GM12878 (cell line): ENCODE measurements around the gene PTPRC. TPM values are rescaled to one million over a fixed set of nuclear protein-coding genes. Genes with fewer than 3 reads are reported as not detected.

Source experiments
- ATAC-seq: fragments of 200-7000 bp; cut with Tn5 transposase; 3 replicates; pipeline ENCODE4 v1.9.1; 2020; ENCODE audit warnings: mild to moderate bottlenecking, moderate library complexity
- BruUV-seq: library from RNA; stranded (reverse); fragments of 400-500 nt; replicated peaks from 2 replicates; lab custom pipeline; 2021; lab: Mats Ljungman, UMichigan
- CTCF ChIA-PET: fragments of 300-600 bp; sonication (Branson Sonifier 250); formaldehyde crosslinking; extraction: SDS; loops from one replicate; lab custom pipeline; 2021; ENCODE audit warnings: inconsistent platforms; lab: Yijun Ruan, JAX
- POLR2A ChIA-PET: fragments of 350-600 bp; formaldehyde crosslinking; extraction: SDS; loops from one replicate; lab custom pipeline; 2021; ENCODE audit warnings: inconsistent platforms; lab: Charles Lee
- RAD21 ChIA-PET: fragments of 300-600 bp; sonication (Branson Sonifier 250); formaldehyde crosslinking; loops from one replicate; lab custom pipeline; 2023; ENCODE audit warnings: antibody characterized with exemption; ENCODE audit not compliant: unreplicated experiment; lab: Charles Lee
- SMC1A ChIA-PET: fragments of 300-600 bp; sonication (Branson Sonifier 250); formaldehyde crosslinking; loops from one replicate; lab custom pipeline; 2023; ENCODE audit not compliant: unreplicated experiment, uncharacterized antibody; lab: Charles Lee
- DNase-seq: peaks from one replicate; pipeline ENCODE4 v3.0.0-alpha.2; 2011; ENCODE audit warnings: low read depth, low spot score
- FAIRE-seq: peaks from 3 replicates; lab custom pipeline; 2011; peaks lifted over from hg19 to GRCh38; lab: Jason Lieb, UNC
- H2AFZ ChIP-seq: 2 replicates; pipeline ENCODE4 v1.6.0; 2011; ENCODE audit warnings: low read depth, low read length, control low read depth; ENCODE audit not compliant: control insufficient read depth
- H3K27ac ChIP-seq: 2 replicates; pipeline ENCODE4 v1.5.1; 2011; ENCODE audit warnings: control low read depth; ENCODE audit not compliant: control insufficient read depth, insufficient read depth
- H3K27me3 ChIP-seq, 2 experiments: replicated peaks in 1 of 2; 2 replicates each; pipeline versions ENCODE4 v1.6.0 to v1.6.1; 2011; ENCODE audit warnings: low read length in 1 of 2; ENCODE audit not compliant: control insufficient read depth in 2 of 2, insufficient read depth in 2 of 2
- H3K36me3 ChIP-seq, 2 experiments: 2 replicates each; pipeline ENCODE4 v1.5.1; 2011; ENCODE audit warnings: low read length in 1 of 2; ENCODE audit not compliant: control insufficient read depth in 2 of 2, insufficient read depth in 2 of 2
- H3K4me1 ChIP-seq: 2 replicates; pipeline ENCODE4 v1.6.1; 2011; ENCODE audit warnings: mild to moderate bottlenecking, low read length, moderate library complexity, mixed read lengths; ENCODE audit not compliant: control insufficient read depth, insufficient read depth
- H3K4me2 ChIP-seq: 2 replicates; pipeline ENCODE4 v1.6.0; 2011; ENCODE audit warnings: control low read depth; ENCODE audit not compliant: control insufficient read depth, insufficient read depth
- H3K4me3 ChIP-seq: fragments of 200-600 bp; sonication (generic); 2 replicates; pipeline ENCODE4 v1.5.1; 2016
- H3K79me2 ChIP-seq: 2 replicates; pipeline ENCODE4 v1.6.0; 2011; ENCODE audit warnings: low read length; ENCODE audit not compliant: control insufficient read depth, insufficient read depth
- H3K9ac ChIP-seq: 2 replicates; pipeline ENCODE4 v1.8.0; 2011; ENCODE audit warnings: low read length, control low read depth, mixed read lengths; ENCODE audit not compliant: control insufficient read depth, insufficient read depth
- H3K9me3 ChIP-seq: replicated peaks from 3 replicates; pipeline ENCODE4 v1.5.1; 2011; ENCODE audit warnings: mild to moderate bottlenecking, low read length; ENCODE audit not compliant: control insufficient read depth, insufficient read depth
- H4K20me1 ChIP-seq: 2 replicates; pipeline ENCODE4 v1.6.0; 2011; ENCODE audit not compliant: control insufficient read depth, insufficient read depth
- ASH2L ChIP-seq: fragments of 300-600, 200-600 bp; sonication (generic); IDR thresholded peaks from 2 replicates; pipeline ENCODE4 v1.6.1; 2017; ENCODE audit warnings: low read depth, mild to moderate bottlenecking, borderline replicate concordance
- BACH1 ChIP-seq: fragments of 450-650 bp; IDR thresholded peaks from 2 replicates; pipeline ENCODE4 v1.6.1; 2017; ENCODE audit warnings: mild to moderate bottlenecking, borderline replicate concordance
- E2F8 ChIP-seq: fragments of 450-650 bp; IDR thresholded peaks from 2 replicates; pipeline ENCODE4 v1.6.1; 2018; ENCODE audit warnings: mild to moderate bottlenecking, low read depth, moderate library complexity; ENCODE audit not compliant: partially characterized antibody
- EED ChIP-seq: sonication (generic); IDR thresholded peaks from 2 replicates; pipeline ENCODE4 v1.6.1; 2016; ENCODE audit warnings: antibody characterized with exemption, low read depth
- ESRRA ChIP-seq: IDR thresholded peaks from 2 replicates; pipeline ENCODE4 v1.6.1; 2012; ENCODE audit warnings: mild to moderate bottlenecking, low read length, improper control_type of control experiment
- FOXK2 ChIP-seq: fragments of 450-650 bp; IDR thresholded peaks from 2 replicates; pipeline ENCODE4 v1.6.1; 2017; ENCODE audit warnings: mild to moderate bottlenecking, moderate library complexity
- GATAD2B ChIP-seq: fragments of 450-650 bp; conservative IDR thresholded peaks from 2 replicates; pipeline ENCODE4 v1.6.1; 2017; ENCODE audit warnings: low read depth, mild to moderate bottlenecking, moderate library complexity
- SKIL ChIP-seq: fragments of 450-650 bp; IDR thresholded peaks from 2 replicates; pipeline ENCODE4 v1.6.1; 2017; ENCODE audit warnings: mild to moderate bottlenecking, low read depth, inconsistent platforms; ENCODE audit not compliant: poor library complexity, severe bottlenecking
- SUZ12 ChIP-seq: fragments of 200-600 bp; sonication (generic); IDR thresholded peaks from one replicate; pipeline ENCODE4 v1.6.1; 2018; ENCODE audit warnings: antibody characterized with exemption, mild to moderate bottlenecking; ENCODE audit not compliant: unreplicated experiment
- WGBS: methylation state at CpG from one replicate; pipeline ENCODE4 v1.1.6; 2016; ENCODE audit warnings: low lambda C conversion rate; ENCODE audit not compliant: insufficient replicate concordance, insufficient coverage; ENCODE audit errors: missing lambda C conversion rate; 5-methylcytosine and 5-hydroxymethylcytosine counted together
- in situ Hi-C: fragments of 300-500 bp; cut with MboI; formaldehyde crosslinking; loops from 9 replicates; pipeline ENCODE4 v1.14.3; 2018; ENCODE audit warnings: mixed read lengths
- intact Hi-C: fragments of 100-400 bp; cut with micrococcal nuclease; formaldehyde crosslinking; loops from one replicate; pipeline ENCODE4 v1.14.2; 2022; ENCODE audit not compliant: unreplicated experiment
- polyA plus RNA-seq, 11 experiments: library from polyadenylated mRNA; depleted of rRNA in 4 of 11; unstranded in 6 of 11; stranded (reverse) in 5 of 11; fragments of >200 nt; fragmentation: Nextera tagmentation in 4 of 11; fragmentation: Illumina TruSeq in 1 of 11; extraction: Ambion mirVana in 4 of 11; extraction: Trizol in 1 of 11; gene quantifications; 1 replicate in 1 of 11; 2 replicates in 10 of 11; pipeline versions ENCODE4 v1.2.1 to v1.2.3, GENCODE V29; 2011 to 2016; ENCODE audit warnings: inconsistent platforms in 2 of 11, missing spikeins in 2 of 11, low read depth in 1 of 11
- total RNA-seq, 4 experiments: library from RNA; depleted of rRNA in 3 of 4; stranded (reverse); fragments of >200 nt in 3 of 4; fragmentation: Illumina TruSeq in 1 of 4; extraction: Trizol in 1 of 4; gene quantifications; 2 replicates each; pipeline versions ENCODE4 v1.2.1 to v1.2.3, GENCODE V29; 2013 to 2021
- TF ChIP-seq, protein P1 (sequence below): IDR thresholded peaks from 2 replicates; pipeline ENCODE4 v1.6.1; 2011; ENCODE audit warnings: low read depth, low read length, improper control_type of control experiment, borderline replicate concordance
- TF ChIP-seq, protein P2 (sequence below): fragments of 450-650 bp; IDR thresholded peaks from 2 replicates; pipeline ENCODE4 v1.6.1; 2016; ENCODE audit warnings: mild to moderate bottlenecking

The PTPRC gene
- total and polyA plus RNA-seq, 10 of the 15 experiments (the other 5 are each of a cell fraction or from before 2014, with no cell fraction given), result 72.9 to 221 (median 118) TPM

DNA sequence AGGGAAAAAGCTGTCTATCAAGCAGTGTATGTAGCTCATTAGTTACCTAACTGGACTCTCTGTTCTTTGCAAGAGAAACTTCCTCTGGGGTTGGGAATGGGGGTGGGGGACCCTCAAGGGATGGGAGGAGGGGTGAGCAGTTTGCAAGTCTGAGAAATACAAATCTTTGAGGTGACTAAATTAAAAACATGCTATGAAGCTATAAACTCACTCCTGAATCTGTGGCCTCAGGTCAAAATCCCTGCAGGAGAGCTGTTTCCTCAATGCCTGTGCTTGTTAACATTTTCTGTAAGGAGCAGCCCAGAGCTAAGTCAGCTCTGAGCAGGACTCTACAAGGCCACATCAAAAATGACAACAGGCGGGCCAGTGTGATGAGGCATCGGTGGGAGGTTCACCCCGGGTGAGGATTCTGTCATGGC lies 32.8 kb upstream of the PTPRC start:
- ATAC-seq, result no peak
- RAD21 ChIA-PET, result interaction anchor here (0.9 to 3.2 kb wide), 7 partner anchors 16 to 80 kb away, joined by 3 to 40 read pairs (median 4); no protein-coding TSS in a partner anchor
- H3K4me1 ChIP-seq, result peaks cover 3% of the 10 kb centered on the region; the same call in 1 of the 2 replicates
- TF ChIP-seq E2F8 (no peak), FOXK2 (no peak), EED (no peak), ESRRA (no peak), BACH1 (no peak), SUZ12 (no peak), ASH2L (no peak), SKIL (no peak), GATAD2B (no peak)
- TF ChIP-seq, protein P1, sequence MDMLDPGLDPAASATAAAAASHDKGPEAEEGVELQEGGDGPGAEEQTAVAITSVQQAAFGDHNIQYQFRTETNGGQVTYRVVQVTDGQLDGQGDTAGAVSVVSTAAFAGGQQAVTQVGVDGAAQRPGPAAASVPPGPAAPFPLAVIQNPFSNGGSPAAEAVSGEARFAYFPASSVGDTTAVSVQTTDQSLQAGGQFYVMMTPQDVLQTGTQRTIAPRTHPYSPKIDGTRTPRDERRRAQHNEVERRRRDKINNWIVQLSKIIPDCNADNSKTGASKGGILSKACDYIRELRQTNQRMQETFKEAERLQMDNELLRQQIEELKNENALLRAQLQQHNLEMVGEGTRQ, result no peak
- TF ChIP-seq, protein P2, sequence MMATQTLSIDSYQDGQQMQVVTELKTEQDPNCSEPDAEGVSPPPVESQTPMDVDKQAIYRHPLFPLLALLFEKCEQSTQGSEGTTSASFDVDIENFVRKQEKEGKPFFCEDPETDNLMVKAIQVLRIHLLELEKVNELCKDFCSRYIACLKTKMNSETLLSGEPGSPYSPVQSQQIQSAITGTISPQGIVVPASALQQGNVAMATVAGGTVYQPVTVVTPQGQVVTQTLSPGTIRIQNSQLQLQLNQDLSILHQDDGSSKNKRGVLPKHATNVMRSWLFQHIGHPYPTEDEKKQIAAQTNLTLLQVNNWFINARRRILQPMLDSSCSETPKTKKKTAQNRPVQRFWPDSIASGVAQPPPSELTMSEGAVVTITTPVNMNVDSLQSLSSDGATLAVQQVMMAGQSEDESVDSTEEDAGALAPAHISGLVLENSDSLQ, result no peak

More for the DNA sequence above, 32.8 kb upstream of the PTPRC start:
- ChIA-PET SMC1A (interaction anchor here (0.6 to 10.1 kb wide), 18 partner anchors 8 to 452 kb away, joined by 3 to 183 read pairs (median 4); no protein-coding TSS in a partner anchor), CTCF (interaction anchor here (0.7 to 5.2 kb wide), 10 partner anchors 10 to 396 kb away, joined by 3 to 45 read pairs (median 4); no protein-coding TSS in a partner anchor), POLR2A (interaction anchor here (0.7 to 3.7 kb wide), 8 partner anchors 8 to 843 kb away, joined by 3 to 25 read pairs (median 4); no protein-coding TSS in a partner anchor)
- Histone ChIP-seq H3K4me2 (no peak overlapping the region), H3K27me3 (no peaks in the 10 kb centered on the region), H3K4me3 (no peak overlapping the region), H3K27ac (no peak overlapping the region), H2AFZ (no peak overlapping the region), H3K36me3 (no peaks in the 10 kb centered on the region), H3K9me3 (no peaks in the 10 kb centered on the region; the same call in 2 of the 3 replicates), H4K20me1 (no peaks in the 10 kb centered on the region), H3K79me2 (no peaks in the 10 kb centered on the region), H3K9ac (no peak overlapping the region)
- DNase-seq (no peak), FAIRE-seq (no peak)
- intact Hi-C loops, result no loop called here
- in situ Hi-C loops, result no loop called here
- 92% methylated on average over 3 of the region's 3 CpGs for WGBS
- no TSS peak for BruUV-seq
